HEK293 (cell line): Measurements from ENCODE around the gene CFAP300.

ENCODE experiments used
- CTCF ChIA-PET: fragments of 350-600 bp; formaldehyde crosslinking; extraction: SDS; loops from one replicate; lab custom pipeline; 2021; ENCODE audit warnings: antibody characterized with exemption; lab: Yijun Ruan, JAX
- POLR2A ChIA-PET: fragments of 300-600 bp; formaldehyde crosslinking; extraction: SDS; loops from one replicate; lab custom pipeline; 2020; ENCODE audit warnings: antibody characterized with exemption, inconsistent platforms; lab: Yijun Ruan, JAX
- H3K27ac ChIP-seq: fragments of 200-500 bp; sonication (Bioruptor generic); 2 replicates; pipeline ENCODE4 v1.5.1; 2014; ENCODE audit warnings: low read depth, low read length, control low read depth, inconsistent platforms; ENCODE audit errors: extremely low read depth
- H3K36me3 ChIP-seq, 2 experiments: fragments of 200-500 bp in 1 of 2; sonication (Bioruptor generic) in 1 of 2; 1 replicate in 1 of 2; 2 replicates in 1 of 2; pipeline ENCODE4 v1.5.1; 2014 to 2017; ENCODE audit warnings: inconsistent platforms in 2 of 2, low read length in 2 of 2; ENCODE audit not compliant: control insufficient read depth in 2 of 2, insufficient read depth in 1 of 2
- H3K4me1 ChIP-seq: fragments of 200-500 bp; sonication (Bioruptor generic); 2 replicates; pipeline ENCODE4 v1.5.1; 2014; ENCODE audit warnings: mild to moderate bottlenecking, low read length, inconsistent platforms; ENCODE audit not compliant: control insufficient read depth, insufficient read depth
- H3K4me3 ChIP-seq: 2 replicates; pipeline ENCODE4 v1.5.1; 2011; ENCODE audit warnings: low read depth, mild to moderate bottlenecking, control low read depth, low read length, moderate library complexity
- H3K9me3 ChIP-seq: fragments of 200-500 bp; sonication (Bioruptor generic); 2 replicates; pipeline ENCODE4 v1.5.1; 2014; ENCODE audit warnings: low read depth, low read length, inconsistent platforms; ENCODE audit not compliant: control insufficient read depth, insufficient read depth
- BCL11A ChIP-seq: fragments of 450-650 bp; formaldehyde crosslinking; IDR thresholded peaks from 2 replicates; pipeline ENCODE4 v1.5.1; 2016; ENCODE audit warnings: low read depth, missing biosample characterization, missing genetic modification characterization
- BCL6B ChIP-seq: fragments of 450-650 bp; formaldehyde crosslinking; IDR thresholded peaks from 2 replicates; pipeline ENCODE4 v1.5.1; 2017; ENCODE audit warnings: missing biosample characterization, missing genetic modification characterization
- FEZF1 ChIP-seq: fragments of 450-650 bp; formaldehyde crosslinking; IDR thresholded peaks from 2 replicates; pipeline ENCODE4 v1.5.1; 2016; ENCODE audit warnings: missing biosample characterization, missing genetic modification characterization
- GLIS1 ChIP-seq: fragments of 450-650 bp; formaldehyde crosslinking; IDR thresholded peaks from 2 replicates; pipeline ENCODE4 v1.5.1; 2016; ENCODE audit warnings: missing biosample characterization, missing genetic modification characterization
- HOXD13 ChIP-seq: sonication (generic); formaldehyde crosslinking; IDR thresholded peaks from 2 replicates; pipeline ENCODE4 v1.8.0; 2022; ENCODE audit warnings: missing genetic modification reagents, borderline replicate concordance
- OSR2 ChIP-seq: fragments of 450-650 bp; formaldehyde crosslinking; IDR thresholded peaks from 2 replicates; pipeline ENCODE4 v1.5.1; 2016; ENCODE audit warnings: missing biosample characterization, missing genetic modification characterization
- REPIN1 ChIP-seq: fragments of 450-650 bp; formaldehyde crosslinking; IDR thresholded peaks from 2 replicates; pipeline ENCODE4 v1.5.1; 2017; ENCODE audit warnings: missing biosample characterization, missing genetic modification characterization, low read depth
- SP7 ChIP-seq: fragments of 450-650 bp; formaldehyde crosslinking; IDR thresholded peaks from 2 replicates; pipeline ENCODE4 v1.5.1; 2016; ENCODE audit warnings: missing biosample characterization, missing genetic modification characterization
- TCF7L2 ChIP-seq: IDR thresholded peaks from 2 replicates; pipeline ENCODE4 v1.6.1; 2011; ENCODE audit warnings: low read depth, mild to moderate bottlenecking, inconsistent platforms, low read length, moderate library complexity, borderline replicate concordance
- TRIM28 ChIP-seq: IDR thresholded peaks from 2 replicates; pipeline ENCODE4 v1.6.1; 2011; ENCODE audit warnings: low read length, control low read depth, borderline replicate concordance
- WT1 ChIP-seq: fragments of 450-650 bp; formaldehyde crosslinking; IDR thresholded peaks from 2 replicates; pipeline ENCODE4 v1.5.1; 2016; ENCODE audit warnings: missing biosample characterization, missing genetic modification characterization
- ZFP3 ChIP-seq: fragments of 450-650 bp; formaldehyde crosslinking; IDR thresholded peaks from 2 replicates; pipeline ENCODE4 v1.5.1; 2016; ENCODE audit warnings: low read depth, missing biosample characterization, missing genetic modification characterization
- ZIC2 ChIP-seq: fragments of 450-650 bp; formaldehyde crosslinking; IDR thresholded peaks from 2 replicates; pipeline ENCODE4 v1.5.1; 2016; ENCODE audit warnings: missing biosample characterization, missing genetic modification characterization
- ZNF174 ChIP-seq: fragments of 450-650 bp; formaldehyde crosslinking; IDR thresholded peaks from 2 replicates; pipeline ENCODE4 v1.5.0; 2017; ENCODE audit warnings: missing biosample characterization, mild to moderate bottlenecking, missing genetic modification characterization
- ZNF214 ChIP-seq: fragments of 450-650 bp; formaldehyde crosslinking; IDR thresholded peaks from 2 replicates; pipeline ENCODE4 v1.5.1; 2017; ENCODE audit warnings: missing biosample characterization, mild to moderate bottlenecking, missing genetic modification characterization, borderline replicate concordance
- ZNF302 ChIP-seq: fragments of 450-650 bp; formaldehyde crosslinking; IDR thresholded peaks from 2 replicates; pipeline ENCODE4 v1.5.1; 2016; ENCODE audit warnings: missing biosample characterization, missing genetic modification characterization, low read depth
- ZNF311 ChIP-seq: fragments of 450-650 bp; formaldehyde crosslinking; IDR thresholded peaks from 2 replicates; pipeline ENCODE4 v1.5.1; 2017; ENCODE audit warnings: missing biosample characterization, missing genetic modification characterization, borderline replicate concordance
- ZNF76 ChIP-seq: fragments of 450-650 bp; formaldehyde crosslinking; IDR thresholded peaks from 2 replicates; pipeline ENCODE4; 2016; ENCODE audit warnings: low read depth, missing biosample characterization, missing genetic modification characterization, borderline replicate concordance
- ZNF843 ChIP-seq: fragments of 450-650 bp; formaldehyde crosslinking; IDR thresholded peaks from 2 replicates; pipeline ENCODE4 v1.5.1; 2016; ENCODE audit warnings: missing biosample characterization, missing genetic modification characterization
- ZSCAN16 ChIP-seq: fragments of 450-650 bp; formaldehyde crosslinking; IDR thresholded peaks from 2 replicates; pipeline ENCODE4 v1.5.1; 2016; ENCODE audit warnings: missing biosample characterization, missing genetic modification characterization
- TF ChIP-seq, protein P1 (sequence below): fragments of 450-650 bp; formaldehyde crosslinking; conservative IDR thresholded peaks from 2 replicates; pipeline ENCODE4 v1.5.1; 2016; ENCODE audit warnings: low read depth, missing biosample characterization, missing genetic modification characterization

CFAP300 gene

GRCh38 chr11:102119997-102120396, 72.8 kb downstream of the CFAP300 start:
- Histone ChIP-seq H3K36me3 (peaks cover 0 to 11% of the 10 kb centered on the region in 2 experiments; a peak in 2 of 3 replicates), H3K4me3 (no peak overlapping the region), H3K9me3 (no peaks in the 10 kb centered on the region), H3K4me1 (peaks cover 26% of the 10 kb centered on the region), H3K27ac (no peak overlapping the region)
- CTCF ChIA-PET: interaction anchor here (0.7 kb wide), 1 partner anchor 452 kb away, joined by 3 read pairs; no protein-coding TSS in a partner anchor
- no peak for TF ChIP-seq ZNF76
- TF ChIP-seq OSR2 (tag by site-specific recombination): peak; percentile 57; the same call in 1 of the 2 replicates
- POLR2A ChIA-PET: interaction anchor here (0.6 to 1.0 kb wide), 2 partner anchors 9 to 992 kb away, joined by 3 read pairs; no protein-coding TSS in a partner anchor

GRCh38 chr11:102120437-102120973, 73.3 kb downstream of the CFAP300 start:
- no peaks in the 10 kb centered on the region for H3K9me3 ChIP-seq
- ChIA-PET CTCF (interaction anchor here (0.7 kb wide), 1 partner anchor 452 kb away, joined by 3 read pairs; no protein-coding TSS in a partner anchor), POLR2A (interaction anchor here (1.0 kb wide), 1 partner anchor 9 kb away, joined by 3 read pairs; no protein-coding TSS in a partner anchor)
- TF ChIP-seq ZIC2 (tag by site-specific recombination) (peak; percentile 37; the same call in 1 of the 2 replicates), GLIS1 (peak; percentile 78), TCF7L2 (peak; percentile 61; the same call in 1 of the 2 replicates), ZNF843 (peak; percentile 72), FEZF1 (tag by site-specific recombination) (peak; percentile 62), WT1 (tag by site-specific recombination) (peak; percentile 55), ZNF214 (no peak), TRIM28 (peak; percentile 45; the same call in 1 of the 2 replicates), HOXD13 (CRISPR knock-in tag) (no peak), ZFP3 (tag by site-specific recombination) (no peak)
- TF ChIP-seq, protein P1, sequence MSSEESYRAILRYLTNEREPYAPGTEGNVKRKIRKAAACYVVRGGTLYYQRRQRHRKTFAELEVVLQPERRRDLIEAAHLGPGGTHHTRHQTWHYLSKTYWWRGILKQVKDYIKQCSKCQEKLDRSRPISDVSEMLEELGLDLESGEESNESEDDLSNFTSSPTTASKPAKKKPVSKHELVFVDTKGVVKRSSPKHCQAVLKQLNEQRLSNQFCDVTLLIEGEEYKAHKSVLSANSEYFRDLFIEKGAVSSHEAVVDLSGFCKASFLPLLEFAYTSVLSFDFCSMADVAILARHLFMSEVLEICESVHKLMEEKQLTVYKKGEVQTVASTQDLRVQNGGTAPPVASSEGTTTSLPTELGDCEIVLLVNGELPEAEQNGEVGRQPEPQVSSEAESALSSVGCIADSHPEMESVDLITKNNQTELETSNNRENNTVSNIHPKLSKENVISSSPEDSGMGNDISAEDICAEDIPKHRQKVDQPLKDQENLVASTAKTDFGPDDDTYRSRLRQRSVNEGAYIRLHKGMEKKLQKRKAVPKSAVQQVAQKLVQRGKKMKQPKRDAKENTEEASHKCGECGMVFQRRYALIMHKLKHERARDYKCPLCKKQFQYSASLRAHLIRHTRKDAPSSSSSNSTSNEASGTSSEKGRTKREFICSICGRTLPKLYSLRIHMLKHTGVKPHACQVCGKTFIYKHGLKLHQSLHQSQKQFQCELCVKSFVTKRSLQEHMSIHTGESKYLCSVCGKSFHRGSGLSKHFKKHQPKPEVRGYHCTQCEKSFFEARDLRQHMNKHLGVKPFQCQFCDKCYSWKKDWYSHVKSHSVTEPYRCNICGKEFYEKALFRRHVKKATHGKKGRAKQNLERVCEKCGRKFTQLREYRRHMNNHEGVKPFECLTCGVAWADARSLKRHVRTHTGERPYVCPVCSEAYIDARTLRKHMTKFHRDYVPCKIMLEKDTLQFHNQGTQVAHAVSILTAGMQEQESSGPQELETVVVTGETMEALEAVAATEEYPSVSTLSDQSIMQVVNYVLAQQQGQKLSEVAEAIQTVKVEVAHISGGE (tag by site-specific recombination): 0 out of 2 replicates have a peak, but pooled peaks have one; percentile 31
- no peak overlapping the region for H3K4me3 ChIP-seq
- peaks cover 26% of the 10 kb centered on the region for H3K4me1 ChIP-seq
- H3K27ac ChIP-seq: no peak overlapping the region
- H3K36me3 ChIP-seq: peaks cover 0 to 12% of the 10 kb centered on the region in 2 experiments; a peak in 2 of 3 replicates

DNA sequence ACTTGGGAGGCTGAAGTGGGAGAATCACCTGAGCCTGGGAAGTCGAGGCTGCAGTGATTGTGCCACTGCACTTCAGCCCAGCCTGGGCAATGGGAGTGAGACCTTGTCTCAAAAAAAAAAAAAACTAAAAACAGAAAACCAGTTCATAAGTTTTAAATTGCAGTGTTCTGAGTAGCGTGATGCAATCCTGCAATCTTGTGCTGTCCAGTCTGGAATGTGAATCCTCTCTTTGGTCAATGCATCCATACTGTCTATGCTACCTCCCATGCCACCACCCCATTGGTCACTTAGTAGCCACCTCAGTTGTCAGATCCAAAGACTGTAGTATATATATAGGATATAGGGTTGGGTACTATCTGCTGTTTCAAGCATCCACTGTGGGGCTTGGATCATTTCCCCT, 74.1 kb downstream of the CFAP300 start:
- TF ChIP-seq SP7 (tag by site-specific recombination): no peak
- no peak for TF ChIP-seq ZSCAN16 (tag by site-specific recombination)
- no peak for TF ChIP-seq BCL11A (tag by site-specific recombination)
- TF ChIP-seq ZNF311 (tag by site-specific recombination): no peak
- TF ChIP-seq REPIN1 (tag by site-specific recombination): no peak
- TF ChIP-seq ZNF302 (tag by site-specific recombination): no peak
- TF ChIP-seq BCL6B (tag by site-specific recombination): no peak
- no peak for TF ChIP-seq ZNF174
- Histone ChIP-seq H3K4me1 (peaks cover 26% of the 10 kb centered on the region), H3K36me3 (peaks cover 0 to 20% of the 10 kb centered on the region in 2 experiments; a peak in 2 of 3 replicates), H3K9me3 (no peaks in the 10 kb centered on the region; the same call in 1 of the 2 replicates), H3K27ac (no peak overlapping the region), H3K4me3 (no peak overlapping the region)
- POLR2A ChIA-PET: no interaction called here
- CTCF ChIA-PET: no interaction called here
